ENCODE results near the gene CFAP77. TPM values are rescaled to one million over a fixed set of nuclear protein-coding genes. Genes with fewer than 3 reads are reported as not detected.

The CFAP77 gene
- total RNA-seq, 4 donors from 2014 or later = not detected

DNA sequence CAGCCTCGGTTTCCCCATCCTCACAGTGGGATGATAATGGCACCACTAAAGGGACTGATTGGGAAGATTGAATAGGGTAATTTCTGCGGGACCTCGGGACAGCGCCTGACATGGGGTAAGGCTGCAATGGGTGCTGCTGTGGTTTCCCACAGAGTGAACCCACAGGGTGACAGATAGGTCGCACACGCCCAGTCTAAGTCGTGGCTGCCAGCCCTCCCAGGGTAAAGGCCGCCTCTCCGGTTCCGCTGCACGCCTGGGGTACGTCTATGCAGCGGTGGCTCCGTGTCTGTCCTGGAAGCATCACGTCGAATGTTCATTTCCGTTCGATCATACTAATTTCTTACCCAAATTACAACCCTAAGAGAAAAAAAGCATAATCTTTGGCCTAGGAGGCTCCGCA lies 631 bp downstream of the CFAP77 start:
- no peaks in the 10 kb centered on the region for H3K36me3 ChIP-seq
- no peak for TF ChIP-seq POLR2AphosphoS5 (IDR thresholded peaks at IDR 0.05)
- H3K4me1 ChIP-seq = peaks cover 14 to 30% (median 20%) of the 10 kb centered on the region in 4 donors
- 9% methylated on average over 19 of the region's 19 CpGs; no CpG with 5 or more reads in 1 of the 2 donors for WGBS, 2 donors (ENCODE audit: low coverage in 1 of 2)
- peak overlapping the region in 3 of 4 donors; percentile 25 to 51 (median 39) for H3K4me3 ChIP-seq
- intact Hi-C loops (cut with DNase I; ENCODE audit: low total_unique reads) = no loop called here
- peaks cover 67% of the 10 kb centered on the region for H3K27me3 ChIP-seq
- no peaks in the 10 kb centered on the region for H3K9me3 ChIP-seq
- DNase-seq = no peak
- H3K27ac ChIP-seq = no peak overlapping the region
- in situ Hi-C loops (cut with MboI; ENCODE audit: low pct_ligation_motif_present in 1 of 4, low pct_unique_long_range_greater_than_20kb in 1 of 4, low sequenced_read_pairs in 3 of 4) = loop anchor here in 3 of 4 donors (10.0 to 25.0 kb wide), 2 partner anchors 394 to 402 kb away; no protein-coding TSS in a partner anchor

- TF ChIP-seq CTCF (IDR thresholded peaks at IDR 0.05) (peak; percentile 46 to 63 (median 52)), POLR2AphosphoS5 (IDR thresholded peaks at IDR 0.05) (no peak)
- Histone ChIP-seq H3K4me3 (peak overlapping the region in 1 of 4 donors; percentile 51), H3K36me3 (no peaks in the 10 kb centered on the region), H3K27me3 (peaks cover 72% of the 10 kb centered on the region), H3K27ac (no peak overlapping the region), H3K4me1 (peaks cover 13 to 26% (median 16%) of the 10 kb centered on the region in 4 donors), H3K9me3 (no peaks in the 10 kb centered on the region)
- intact Hi-C loops (cut with DNase I; ENCODE audit: low total_unique reads) (no loop called here), in situ Hi-C loops (cut with MboI; ENCODE audit: low pct_ligation_motif_present in 1 of 4, low pct_unique_long_range_greater_than_20kb in 1 of 4, low sequenced_read_pairs in 3 of 4) (loop anchor here in 3 of 4 donors (10.0 to 25.0 kb wide), 2 partner anchors 394 to 401 kb away; no protein-coding TSS in a partner anchor)
- peak; percentile 65 for DNase-seq
- 3% methylated on average over 20 of the region's 20 CpGs; no CpG with 5 or more reads in 1 of the 2 donors for WGBS, 2 donors (ENCODE audit: low coverage in 1 of 2)
Measured at GRCh38 chr9:132411091-132411508, 1.1 kb downstream of the CFAP77 start.

DNA sequence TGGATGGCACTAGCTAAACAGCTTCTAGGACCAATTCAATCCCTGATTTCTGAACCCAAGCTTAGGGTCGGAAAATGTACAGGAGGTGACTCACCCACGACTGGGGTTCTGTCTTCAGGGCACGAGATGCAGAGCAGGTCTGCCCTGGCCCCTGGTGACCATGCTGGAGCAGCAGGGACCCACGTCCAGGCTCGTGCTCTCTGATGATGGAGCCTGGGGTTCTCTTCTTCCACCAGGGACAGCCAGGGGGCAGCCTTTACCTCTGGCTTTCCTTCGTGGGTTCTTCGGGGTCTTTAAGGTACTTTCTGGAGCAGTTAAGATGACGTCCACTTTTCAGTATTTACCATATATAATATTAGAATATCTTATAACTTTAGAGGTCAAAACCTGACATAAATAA lies 2.1 kb downstream of the CFAP77 start:
- no peak for DNase-seq
- intact Hi-C loops (cut with DNase I; ENCODE audit: low total_unique reads) = no loop called here
- Histone ChIP-seq H3K27me3 (peaks cover 80% of the 10 kb centered on the region), H3K9me3 (no peaks in the 10 kb centered on the region), H3K4me1 (peaks cover 13 to 22% (median 16%) of the 10 kb centered on the region in 4 donors), H3K36me3 (no peaks in the 10 kb centered on the region), H3K27ac (no peak overlapping the region), H3K4me3 (no peak overlapping the region)
- TF ChIP-seq EP300 (IDR thresholded peaks at IDR 0.05; ENCODE audit: low read depth) (no peak), POLR2A (IDR thresholded peaks at IDR 0.05) (no peak), POLR2AphosphoS5 (IDR thresholded peaks at IDR 0.05) (no peak), CTCF (IDR thresholded peaks at IDR 0.05) (peak; percentile 27 to 34 (median 34))
- in situ Hi-C loops (cut with MboI; ENCODE audit: low pct_ligation_motif_present in 1 of 4, low pct_unique_long_range_greater_than_20kb in 1 of 4, low sequenced_read_pairs in 3 of 4) = loop anchor here in 3 of 4 donors (10.0 to 25.0 kb wide), 2 partner anchors 393 to 400 kb away; no protein-coding TSS in a partner anchor
- 0 to 7% methylated on average over 3 to 8 of the region's 8 CpGs for WGBS, 2 donors (ENCODE audit: low coverage in 1 of 2)

- WGBS, 2 donors (ENCODE audit: low coverage in 1 of 2) = 42 to 61% methylated on average over 3 to 5 of the region's 5 CpGs
- peaks cover 13 to 21% (median 16%) of the 10 kb centered on the region in 4 donors for H3K4me1 ChIP-seq
- H3K27ac ChIP-seq = no peak overlapping the region
- no peak overlapping the region for H3K4me3 ChIP-seq
- H3K27me3 ChIP-seq = peaks cover 98% of the 10 kb centered on the region
- H3K36me3 ChIP-seq = no peaks in the 10 kb centered on the region
- intact Hi-C loops (cut with DNase I; ENCODE audit: low total_unique reads) (no loop called here), in situ Hi-C loops (cut with MboI; ENCODE audit: low pct_ligation_motif_present in 1 of 4, low pct_unique_long_range_greater_than_20kb in 1 of 4, low sequenced_read_pairs in 3 of 4) (loop anchor here in 3 of 4 donors (10.0 to 25.0 kb wide), 2 partner anchors 391 to 398 kb away; no protein-coding TSS in a partner anchor)
- DNase-seq = no peak
- TF ChIP-seq EP300 (IDR thresholded peaks at IDR 0.05; ENCODE audit: low read depth) = no peak
- no peak for TF ChIP-seq POLR2AphosphoS5 (IDR thresholded peaks at IDR 0.05)
- TF ChIP-seq CTCF (IDR thresholded peaks at IDR 0.05) = no peak
- no peak for TF ChIP-seq POLR2A (IDR thresholded peaks at IDR 0.05)
- no peaks in the 10 kb centered on the region for H3K9me3 ChIP-seq
Measured at GRCh38 chr9:132413926-132414325, 3.9 kb downstream of the CFAP77 start.

All from transverse colon (tissue), 4 donors.